IMR-90 (cell line): ENCODE measurements around the gene CMTM1. TPM values are rescaled to one million over a fixed set of nuclear protein-coding genes. Genes with fewer than 3 reads are reported as not detected.

Experiments used
- ATAC-seq: fragments of 200-7000 bp; cut with Tn5 transposase; 2 replicates; pipeline ENCODE4 v1.9.1; 2020; ENCODE audit warnings: low read depth, mild to moderate bottlenecking, moderate library complexity
- BruUV-seq: library from RNA; stranded (reverse); fragments of 400-500 nt; replicated peaks from 2 replicates; lab custom pipeline; 2021; lab: Mats Ljungman, UMichigan
- CTCF ChIA-PET: fragments of 300-600 bp; formaldehyde crosslinking; extraction: SDS; loops from one replicate; lab custom pipeline; 2021; ENCODE audit warnings: antibody characterized with exemption; lab: Yijun Ruan, JAX
- POLR2A ChIA-PET: fragments of 300-600 bp; sonication (Branson Sonifier 250); formaldehyde crosslinking; loops from one replicate; lab custom pipeline; 2022; ENCODE audit warnings: antibody characterized with exemption; ENCODE audit not compliant: unreplicated experiment; lab: Charles Lee
- DNase-seq: peaks from one replicate; pipeline ENCODE4 v3.0.0; 2013
- H2AFZ ChIP-seq: replicated peaks from 2 replicates; pipeline ENCODE3; 2013; ENCODE audit warnings: low read length, mild to moderate bottlenecking; ENCODE audit not compliant: poor library complexity
- H2AK5ac ChIP-seq: 2 replicates; pipeline ENCODE4 v1.6.1; 2013; ENCODE audit warnings: low read depth, low read length, inconsistent platforms
- H2AK9ac ChIP-seq: replicated peaks from 2 replicates; pipeline ENCODE3; 2013; ENCODE audit warnings: mild to moderate bottlenecking, low read depth, low read length, moderate library complexity; ENCODE audit not compliant: poor library complexity
- H2BK120ac ChIP-seq: 2 replicates; pipeline ENCODE4 v1.6.1; 2013; ENCODE audit warnings: low read depth, low read length, inconsistent platforms
- H2BK15ac ChIP-seq: 3 replicates; pipeline ENCODE4 v1.6.1; 2013; ENCODE audit warnings: low read depth, low read length, inconsistent platforms
- H2BK20ac ChIP-seq: 2 replicates; pipeline ENCODE4 v1.6.1; 2013; ENCODE audit warnings: low read depth, mild to moderate bottlenecking, inconsistent platforms, low read length, moderate library complexity
- H2BK5ac ChIP-seq: 2 replicates; pipeline ENCODE4 v1.6.1; 2013; ENCODE audit warnings: mild to moderate bottlenecking, low read depth, low read length, inconsistent platforms; ENCODE audit not compliant: poor library complexity, severe bottlenecking
- H3K14ac ChIP-seq: replicated peaks from 2 replicates; pipeline ENCODE4 v1.6.1; 2013; ENCODE audit warnings: low read depth, low read length, inconsistent platforms
- H3K18ac ChIP-seq: 2 replicates; pipeline ENCODE4 v1.6.1; 2013; ENCODE audit warnings: low read depth, low read length, control low read depth
- H3K23ac ChIP-seq: 2 replicates; pipeline ENCODE4 v1.6.1; 2013; ENCODE audit warnings: low read depth, low read length, inconsistent platforms
- H3K27ac ChIP-seq: 2 replicates; pipeline ENCODE4 v1.5.1; 2013; ENCODE audit warnings: mild to moderate bottlenecking, control low read depth, low read length; ENCODE audit not compliant: insufficient read depth
- H3K27me3 ChIP-seq: 2 replicates; pipeline ENCODE4 v1.6.1; 2013; ENCODE audit warnings: low read length; ENCODE audit not compliant: control insufficient read depth, insufficient read depth
- H3K36me3 ChIP-seq: 2 replicates; pipeline ENCODE4 v1.6.1; 2013; ENCODE audit warnings: low read length, mixed read lengths; ENCODE audit not compliant: control insufficient read depth, insufficient read depth
- H3K4ac ChIP-seq: 2 replicates; pipeline ENCODE4 v1.6.1; 2013; ENCODE audit warnings: low read depth, low read length, inconsistent platforms
- H3K4me1 ChIP-seq: 2 replicates; pipeline ENCODE4 v1.6.1; 2013; ENCODE audit warnings: low read length, mixed read lengths; ENCODE audit not compliant: control insufficient read depth, insufficient read depth
- H3K4me2 ChIP-seq: 2 replicates; pipeline ENCODE4 v1.6.1; 2013; ENCODE audit warnings: low read depth, mild to moderate bottlenecking, control low read depth, low read length, moderate library complexity
- H3K4me3 ChIP-seq: 2 replicates; pipeline ENCODE4 v1.5.1; 2013; ENCODE audit warnings: low read depth, mild to moderate bottlenecking, control low read depth, low read length, moderate library complexity; ENCODE audit not compliant: insufficient read depth
- H3K56ac ChIP-seq: 2 replicates; pipeline ENCODE4 v1.6.1; 2013; ENCODE audit warnings: low read length, inconsistent platforms; ENCODE audit not compliant: insufficient read depth; ENCODE audit errors: extremely low read depth
- H3K79me1 ChIP-seq, 2 experiments: 2 replicates each; pipeline ENCODE4 v1.6.1; 2013; ENCODE audit warnings: low read length in 2 of 2, inconsistent platforms in 1 of 2, low read depth in 1 of 2
- H3K9ac ChIP-seq: 2 replicates; pipeline ENCODE4 v1.6.1; 2013; ENCODE audit warnings: low read depth, low read length, control low read depth
- H3K9me1 ChIP-seq: 2 replicates; pipeline ENCODE4 v1.6.1; 2013; ENCODE audit warnings: low read length, inconsistent platforms; ENCODE audit not compliant: insufficient read depth
- H3K9me3 ChIP-seq: 2 replicates; pipeline ENCODE4 v1.6.1; 2013; ENCODE audit warnings: low read length; ENCODE audit not compliant: control insufficient read depth, insufficient read depth
- H4K20me1 ChIP-seq: 2 replicates; pipeline ENCODE4 v1.6.1; 2013; ENCODE audit warnings: low read length, inconsistent platforms; ENCODE audit not compliant: insufficient read depth
- H4K5ac ChIP-seq: 2 replicates; pipeline ENCODE4 v1.6.1; 2013; ENCODE audit warnings: mild to moderate bottlenecking, low read depth, low read length, control low read depth
- H4K8ac ChIP-seq, 2 experiments: 2 replicates each; pipeline ENCODE4 v1.6.1; 2013; ENCODE audit warnings: low read depth in 2 of 2, low read length in 2 of 2, control low read depth in 1 of 2, inconsistent platforms in 1 of 2
- H4K91ac ChIP-seq: 2 replicates; pipeline ENCODE4 v1.6.1; 2013; ENCODE audit warnings: low read depth, low read length, inconsistent platforms; ENCODE audit not compliant: insufficient read depth
- CEBPB ChIP-seq: IDR thresholded peaks from 2 replicates; pipeline ENCODE4 v1.6.1; 2012; ENCODE audit warnings: low read depth, low read length, improper control_type of control experiment
- CHD1 ChIP-seq: IDR thresholded peaks from 2 replicates; pipeline ENCODE4 v1.6.1; 2012; ENCODE audit warnings: low read depth, low read length, improper control_type of control experiment
- ELK1 ChIP-seq: fragments of 150-350 bp; IDR thresholded peaks from 2 replicates; pipeline ENCODE4 v1.6.1; 2016; ENCODE audit warnings: low read depth, mild to moderate bottlenecking, low read length, moderate library complexity, borderline replicate concordance
- FOS ChIP-seq: fragments of 150-350 bp; IDR thresholded peaks from 2 replicates; pipeline ENCODE4 v1.6.1; 2016; ENCODE audit warnings: low read depth, low read length
- MAZ ChIP-seq: IDR thresholded peaks from 2 replicates; pipeline ENCODE4 v1.6.1; 2012; ENCODE audit warnings: low read depth, mild to moderate bottlenecking, low read length, improper control_type of control experiment, moderate library complexity, borderline replicate concordance
- NFE2L2 ChIP-seq: fragments of 150-350 bp; IDR thresholded peaks from 2 replicates; pipeline ENCODE4 v1.6.1; 2016; ENCODE audit warnings: low read depth, mild to moderate bottlenecking, low read length
- POLR2A ChIP-seq: IDR thresholded peaks from 2 replicates; pipeline ENCODE4 v1.6.1; 2012; ENCODE audit warnings: mild to moderate bottlenecking, low read depth, low read length
- RCOR1 ChIP-seq: IDR thresholded peaks from 2 replicates; pipeline ENCODE4 v1.6.1; 2012; ENCODE audit warnings: mild to moderate bottlenecking, low read length, improper control_type of control experiment; ENCODE audit not compliant: insufficient replicate concordance
- RFX5 ChIP-seq: IDR thresholded peaks from 2 replicates; pipeline ENCODE4 v1.8.0; 2012; ENCODE audit warnings: low read depth, mild to moderate bottlenecking, low read length, moderate library complexity
- SMC3 ChIP-seq: fragments of 150-350 bp; IDR thresholded peaks from 2 replicates; pipeline ENCODE4 v1.6.1; 2016; ENCODE audit warnings: low read depth, mild to moderate bottlenecking, antibody characterized with exemption, low read length, moderate library complexity
- WGBS, 2 experiments: methylation state at CpG; one replicate each; pipeline versions ENCODE4 v1.1.5 to v1.1.7; 2013; ENCODE audit warnings: missing lambda C conversion rate in 2 of 2; ENCODE audit not compliant: insufficient read length in 1 of 2; ENCODE audit errors: extremely low coverage in 2 of 2; 5-methylcytosine and 5-hydroxymethylcytosine counted together
- dilution Hi-C: fragments of 300-500 bp; cut with HindIII; formaldehyde crosslinking; loops from one replicate; pipeline ENCODE4 v1.14.3; 2018; ENCODE audit warnings: low sequenced_read_pairs; ENCODE audit not compliant: unreplicated experiment
- in situ Hi-C: fragments of 300-500 bp; cut with MboI; formaldehyde crosslinking; loops from 3 replicates; pipeline ENCODE4 v1.14.3; 2019; ENCODE audit warnings: low sequenced_read_pairs, inconsistent platforms, mixed read lengths
- intact Hi-C: fragments of 100-400 bp; cut with micrococcal nuclease; formaldehyde crosslinking; loops from 2 replicates; pipeline ENCODE4 v1.10.0; 2022
- polyA plus RNA-seq, 3 experiments: library from polyadenylated mRNA; depleted of rRNA; stranded (reverse); fragments of >200 nt; gene quantifications; 2 replicates each; pipeline ENCODE4 v1.2.3, GENCODE V29; 2012; ENCODE audit warnings: low replicate concordance in 1 of 3
- total RNA-seq: library from RNA; depleted of rRNA; stranded (reverse); fragments of >200 nt; gene quantifications from 2 replicates; pipeline ENCODE4 v1.2.3, GENCODE V29; 2012
- TF ChIP-seq, protein P1 (sequence below): fragments of 150-350 bp; IDR thresholded peaks from 2 replicates; pipeline ENCODE4 v1.6.1; 2017; ENCODE audit warnings: mild to moderate bottlenecking, antibody characterized with exemption, low read length, low read depth
- TF ChIP-seq, protein P2 (sequence below): conservative IDR thresholded peaks from 2 replicates; pipeline ENCODE4 v1.5.1; 2012; ENCODE audit warnings: mild to moderate bottlenecking, low read depth, low read length, improper control_type of control experiment

Gene CMTM1
- total and polyA plus RNA-seq, 2 of the 4 experiments (the other 2 are of a cell fraction), result 0.54 to 2.1 TPM

GRCh38 chr16:66596986-66597848 lies 31.0 kb downstream of the CMTM1 start:
- H3K4ac ChIP-seq, result no peak overlapping the region
- no peak overlapping the region for H3K4me3 ChIP-seq
- H3K9me1 ChIP-seq, result no peaks in the 10 kb centered on the region
- H4K8ac ChIP-seq, result no peak overlapping the region
- H3K9me3 ChIP-seq, result peaks cover 13% of the 10 kb centered on the region
- dilution Hi-C loops (no loop called here), intact Hi-C loops (no loop called here), in situ Hi-C loops (no loop called here)
- no peak for ATAC-seq
- no peak overlapping the region for H2AFZ ChIP-seq
- no peak overlapping the region for H4K91ac ChIP-seq
- TF ChIP-seq, protein P1, sequence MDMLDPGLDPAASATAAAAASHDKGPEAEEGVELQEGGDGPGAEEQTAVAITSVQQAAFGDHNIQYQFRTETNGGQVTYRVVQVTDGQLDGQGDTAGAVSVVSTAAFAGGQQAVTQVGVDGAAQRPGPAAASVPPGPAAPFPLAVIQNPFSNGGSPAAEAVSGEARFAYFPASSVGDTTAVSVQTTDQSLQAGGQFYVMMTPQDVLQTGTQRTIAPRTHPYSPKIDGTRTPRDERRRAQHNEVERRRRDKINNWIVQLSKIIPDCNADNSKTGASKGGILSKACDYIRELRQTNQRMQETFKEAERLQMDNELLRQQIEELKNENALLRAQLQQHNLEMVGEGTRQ, result no peak
- no peak for TF ChIP-seq ELK1
- TF ChIP-seq CEBPB, result no peak
- no peak for TF ChIP-seq SMC3
- TF ChIP-seq RCOR1, result no peak
- TF ChIP-seq RFX5, result no peak
- no peak for TF ChIP-seq FOS
- no peak for TF ChIP-seq CHD1
- TF ChIP-seq NFE2L2, result no peak
- TF ChIP-seq, protein P2, sequence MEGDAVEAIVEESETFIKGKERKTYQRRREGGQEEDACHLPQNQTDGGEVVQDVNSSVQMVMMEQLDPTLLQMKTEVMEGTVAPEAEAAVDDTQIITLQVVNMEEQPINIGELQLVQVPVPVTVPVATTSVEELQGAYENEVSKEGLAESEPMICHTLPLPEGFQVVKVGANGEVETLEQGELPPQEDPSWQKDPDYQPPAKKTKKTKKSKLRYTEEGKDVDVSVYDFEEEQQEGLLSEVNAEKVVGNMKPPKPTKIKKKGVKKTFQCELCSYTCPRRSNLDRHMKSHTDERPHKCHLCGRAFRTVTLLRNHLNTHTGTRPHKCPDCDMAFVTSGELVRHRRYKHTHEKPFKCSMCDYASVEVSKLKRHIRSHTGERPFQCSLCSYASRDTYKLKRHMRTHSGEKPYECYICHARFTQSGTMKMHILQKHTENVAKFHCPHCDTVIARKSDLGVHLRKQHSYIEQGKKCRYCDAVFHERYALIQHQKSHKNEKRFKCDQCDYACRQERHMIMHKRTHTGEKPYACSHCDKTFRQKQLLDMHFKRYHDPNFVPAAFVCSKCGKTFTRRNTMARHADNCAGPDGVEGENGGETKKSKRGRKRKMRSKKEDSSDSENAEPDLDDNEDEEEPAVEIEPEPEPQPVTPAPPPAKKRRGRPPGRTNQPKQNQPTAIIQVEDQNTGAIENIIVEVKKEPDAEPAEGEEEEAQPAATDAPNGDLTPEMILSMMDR, result no peak
- no peak for TF ChIP-seq MAZ
- TF ChIP-seq POLR2A, result no peak
- H3K56ac ChIP-seq, result no peak overlapping the region
- peaks cover 24% of the 10 kb centered on the region for H3K27me3 ChIP-seq
- POLR2A ChIA-PET, result no interaction called here
- no peak overlapping the region for H3K9ac ChIP-seq
- H3K18ac ChIP-seq, result no peak overlapping the region
- H2BK20ac ChIP-seq, result no peak overlapping the region
- H2AK9ac ChIP-seq, result no peak overlapping the region
- no peak overlapping the region for H2BK5ac ChIP-seq
- no peak overlapping the region for H4K5ac ChIP-seq
- CTCF ChIA-PET, result no interaction called here
- no peak overlapping the region for H3K14ac ChIP-seq
- no peak for DNase-seq
- no peak overlapping the region for H2BK120ac ChIP-seq
- no peak overlapping the region for H2BK15ac ChIP-seq
- H3K27ac ChIP-seq, result no peak overlapping the region
- H4K20me1 ChIP-seq, result no peaks in the 10 kb centered on the region
- no peaks in the 10 kb centered on the region for H3K79me1 ChIP-seq
- H3K36me3 ChIP-seq, result no peaks in the 10 kb centered on the region
- no peak overlapping the region for H2AK5ac ChIP-seq
- H3K23ac ChIP-seq, result no peak overlapping the region
- BruUV-seq, result no TSS peak
- no CpG with 5 or more reads among the region's 5 CpGs for WGBS, 2 experiments
- H3K4me1 ChIP-seq, result no peaks in the 10 kb centered on the region
- no peak overlapping the region for H3K4me2 ChIP-seq
